Parathyroid adenoma (tissue), 2 donors: ENCODE measurements around the gene ZBTB20.

Source experiments
- H2AFZ ChIP-seq: fragments of 300-600 bp; sonication (generic); one replicate; pipeline ENCODE4 v1.7.0; 2017; ENCODE audit warnings: antibody characterized with exemption, mild to moderate bottlenecking
- H3K27ac ChIP-seq: fragments of 300-600 bp; sonication (generic); one replicate; pipeline ENCODE4 v1.7.0; 2017
- H3K27me3 ChIP-seq: fragments of 300-600 bp; sonication (generic); one replicate; pipeline ENCODE4 v1.7.0; 2017; ENCODE audit warnings: low read length; ENCODE audit not compliant: control insufficient read depth, insufficient read depth
- H3K36me3 ChIP-seq: fragments of 300-600 bp; sonication (generic); one replicate; pipeline ENCODE4 v1.7.0; 2017; ENCODE audit warnings: low read length; ENCODE audit not compliant: control insufficient read depth, insufficient read depth
- H3K4me1 ChIP-seq: fragments of 300-600 bp; sonication (generic); one replicate; pipeline ENCODE4 v1.7.0; 2017; ENCODE audit warnings: control low read depth
- H3K4me2 ChIP-seq: fragments of 300-600 bp; sonication (generic); one replicate; pipeline ENCODE4 v1.7.0; 2017; ENCODE audit warnings: low read length
- H3K4me3 ChIP-seq: fragments of 300-600 bp; sonication (generic); one replicate; pipeline ENCODE4 v1.7.0; 2017; ENCODE audit warnings: low read depth, low read length
- H3K79me2 ChIP-seq: fragments of 300-600 bp; sonication (generic); one replicate; pipeline ENCODE4 v1.7.0; 2017; ENCODE audit warnings: control low read depth
- H3K9ac ChIP-seq: fragments of 300-600 bp; sonication (generic); one replicate; pipeline ENCODE4 v1.7.0; 2017; ENCODE audit warnings: mild to moderate bottlenecking
- H3K9me3 ChIP-seq: fragments of 300-600 bp; sonication (generic); one replicate; pipeline ENCODE4 v1.7.0; 2017; ENCODE audit warnings: low read length; ENCODE audit not compliant: control insufficient read depth
- CTCF ChIP-seq: fragments of 300-600 bp; sonication (generic); IDR thresholded peaks from one replicate; pipeline ENCODE4 v1.7.0; 2017; ENCODE audit warnings: antibody characterized with exemption, mild to moderate bottlenecking
- donor health status: primary hyperparathyroidism.

ZBTB20 gene

GRCh38 chr3:114319453-114319852, 827.6 kb downstream of the ZBTB20 start:
- Histone ChIP-seq H3K36me3 (no peaks in the 10 kb centered on the region), H3K4me2 (no peak overlapping the region), H3K9me3 (no peaks in the 10 kb centered on the region), H2AFZ (no peak overlapping the region), H3K9ac (no peak overlapping the region), H3K4me1 (peaks cover 3% of the 10 kb centered on the region), H3K4me3 (no peak overlapping the region), H3K27me3 (no peaks in the 10 kb centered on the region), H3K27ac (no peak overlapping the region), H3K79me2 (no peaks in the 10 kb centered on the region)
- TF ChIP-seq CTCF: no peak

DNA sequence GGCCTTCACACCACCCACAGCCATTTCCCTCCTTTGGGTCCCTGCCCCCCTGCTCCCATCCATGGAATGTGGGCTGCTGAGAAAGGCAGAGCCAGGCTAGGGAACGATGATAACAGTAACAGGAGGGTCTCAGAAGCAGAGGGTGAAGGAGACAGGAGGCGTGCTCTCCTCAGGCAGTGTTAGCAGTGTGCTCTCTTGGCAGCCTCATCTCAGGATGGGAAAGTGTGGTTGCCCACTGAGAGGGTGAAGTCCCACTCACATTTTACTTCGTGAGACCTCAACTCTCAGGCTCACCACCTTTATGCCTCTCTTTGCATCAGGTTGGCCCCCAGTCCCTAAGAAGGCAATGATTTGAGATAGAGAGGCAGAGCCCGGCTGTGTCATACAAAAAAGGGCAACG, 828.8 kb downstream of the ZBTB20 start:
- Histone ChIP-seq H3K4me2 (no peak overlapping the region), H3K9me3 (no peaks in the 10 kb centered on the region), H3K9ac (no peak overlapping the region), H3K36me3 (no peaks in the 10 kb centered on the region), H3K27me3 (no peaks in the 10 kb centered on the region), H3K79me2 (no peaks in the 10 kb centered on the region), H3K4me1 (no peaks in the 10 kb centered on the region), H2AFZ (no peak overlapping the region), H3K27ac (no peak overlapping the region), H3K4me3 (no peak overlapping the region)
- TF ChIP-seq CTCF: no peak

GRCh38 chr3:114314282-114314681, 832.8 kb downstream of the ZBTB20 start:
- Histone ChIP-seq H3K27ac (no peak overlapping the region), H3K4me2 (no peak overlapping the region), H3K9me3 (no peaks in the 10 kb centered on the region), H3K36me3 (no peaks in the 10 kb centered on the region), H2AFZ (no peak overlapping the region), H3K4me3 (no peak overlapping the region), H3K9ac (no peak overlapping the region), H3K4me1 (no peaks in the 10 kb centered on the region), H3K79me2 (no peaks in the 10 kb centered on the region), H3K27me3 (no peaks in the 10 kb centered on the region)
- TF ChIP-seq CTCF: no peak

- no peak for TF ChIP-seq CTCF
- no peaks in the 10 kb centered on the region for H3K4me1 ChIP-seq
- no peaks in the 10 kb centered on the region for H3K79me2 ChIP-seq
- no peak overlapping the region for H3K4me2 ChIP-seq
- H2AFZ ChIP-seq: no peak overlapping the region
- no peak overlapping the region for H3K4me3 ChIP-seq
- no peaks in the 10 kb centered on the region for H3K36me3 ChIP-seq
- H3K27me3 ChIP-seq: no peaks in the 10 kb centered on the region
- no peak overlapping the region for H3K9ac ChIP-seq
- H3K27ac ChIP-seq: no peak overlapping the region
- no peaks in the 10 kb centered on the region for H3K9me3 ChIP-seq
Measured at GRCh38 chr3:114313426-114313825, 833.7 kb downstream of the ZBTB20 start.

GRCh38 chr3:114310695-114311094, 836.4 kb downstream of the ZBTB20 start:
- no peak overlapping the region for H3K4me3 ChIP-seq
- H3K27me3 ChIP-seq: no peaks in the 10 kb centered on the region
- TF ChIP-seq CTCF: no peak
- H3K4me2 ChIP-seq: no peak overlapping the region
- H3K36me3 ChIP-seq: no peaks in the 10 kb centered on the region
- no peaks in the 10 kb centered on the region for H3K79me2 ChIP-seq
- no peak overlapping the region for H3K9ac ChIP-seq
- H3K9me3 ChIP-seq: no peaks in the 10 kb centered on the region
- no peaks in the 10 kb centered on the region for H3K4me1 ChIP-seq
- no peak overlapping the region for H2AFZ ChIP-seq
- H3K27ac ChIP-seq: no peak overlapping the region
